Neural progenitor cell (in vitro differentiated cells): ENCODE data around the gene COL5A3.

Source experiments
- CTCF ChIP-seq: fragments of 200-600 bp; sonication (generic); IDR thresholded peaks from 2 replicates; pipeline ENCODE4 v1.5.1; 2017; ENCODE audit warnings: antibody characterized with exemption, mild to moderate bottlenecking
- EZH2 ChIP-seq: fragments of 200-600 bp; sonication (generic); IDR thresholded peaks from 2 replicates; pipeline ENCODE4 v1.6.1; 2017; ENCODE audit warnings: antibody characterized with exemption, mild to moderate bottlenecking, moderate library complexity

- TF ChIP-seq CTCF (peak; percentile 45), EZH2 (no peak)
Measured at GRCh38 chr19:10001899-10002298, 8.4 kb downstream of the COL5A3 start.
